Fibroblast of the conjunctiva (primary cell): ENCODE data around the gene ZMPSTE24.

Source experiments
- DNase-seq: peaks from one replicate; pipeline ENCODE4 v3.0.0-alpha.2; 2010; ENCODE audit warnings: low read depth

Gene ZMPSTE24

GRCh38 chr1:40305451-40305850, 47.4 kb downstream of the ZMPSTE24 start:
- DNase-seq = no peak

GRCh38 chr1:40305871-40306270, 47.8 kb downstream of the ZMPSTE24 start:
- DNase-seq = no peak

- no peak for DNase-seq
These were observed 48.3 kb downstream of the ZMPSTE24 start for GRCh38 chr1:40306296-40306695.

GRCh38 chr1:40307186-40307585, 49.1 kb downstream of the ZMPSTE24 start:
- DNase-seq = no peak

- no peak for DNase-seq
These were observed 50.1 kb downstream of the ZMPSTE24 start for GRCh38 chr1:40308036-40308727.

- DNase-seq = no peak
These were observed 51.5 kb downstream of the ZMPSTE24 start for GRCh38 chr1:40309374-40310128.

GRCh38 chr1:40310129-40310461, 52.1 kb downstream of the ZMPSTE24 start:
- DNase-seq = no peak

GRCh38 chr1:40310983-40311642, 53.1 kb downstream of the ZMPSTE24 start:
- DNase-seq = no peak

- DNase-seq = no peak
These were observed 53.7 kb downstream of the ZMPSTE24 start for GRCh38 chr1:40311692-40312091.

- DNase-seq = no peak
These were observed 54.5 kb downstream of the ZMPSTE24 start for GRCh38 chr1:40312238-40313205.

- DNase-seq = peak; percentile 28
These were observed 55.4 kb downstream of the ZMPSTE24 start for GRCh38 chr1:40313329-40313957.

GRCh38 chr1:40313958-40314720, 56.1 kb downstream of the ZMPSTE24 start:
- DNase-seq = no peak

GRCh38 chr1:40314721-40315238, 56.7 kb downstream of the ZMPSTE24 start:
- no peak for DNase-seq

- peak; percentile 77 for DNase-seq
These were observed 57.3 kb downstream of the ZMPSTE24 start for GRCh38 chr1:40315239-40315794.

- no peak for DNase-seq
These were observed 58.0 kb downstream of the ZMPSTE24 start for GRCh38 chr1:40315795-40316594.

- DNase-seq = no peak
These were observed 58.8 kb downstream of the ZMPSTE24 start, which contains the start of gene COL9A2 for GRCh38 chr1:40316595-40317393. Gene COL9A2 (minus strand): TSS chr1:40317286. CDS start chr1:40317197, 89 bp downstream.

- no peak for DNase-seq
These were observed 59.5 kb downstream of the ZMPSTE24 start for GRCh38 chr1:40317394-40318074.

- no peak for DNase-seq
These were observed 60.4 kb downstream of the ZMPSTE24 start for GRCh38 chr1:40318476-40318875.
